GM18951 (cell line): ENCODE data around the gene ADM2.
"Not testable (repeated sequence)": the region's sequence is repeated elsewhere in the genome, so short reads cannot be mapped to it uniquely, and the experiment has no call there.

ENCODE experiments used
- POLR2A ChIP-seq: IDR thresholded peaks from 4 replicates; pipeline ENCODE4 v1.6.1; 2011; ENCODE audit warnings: mild to moderate bottlenecking; ENCODE audit not compliant: insufficient read length, insufficient read depth; ENCODE audit errors: extremely low read depth
- in situ Hi-C: fragments of 300-500 bp; cut with MboI; formaldehyde crosslinking; loops from one replicate; pipeline ENCODE4 v1.12.0; 2022; ENCODE audit warnings: low sequenced_read_pairs, mixed read lengths, inconsistent platforms; ENCODE audit not compliant: unreplicated experiment

The ADM2 gene

GRCh38 chr22:50481440-50482106, at the start of gene ADM2:
ADM2 (plus strand) TSS chr22:50481543; CDS start chr22:50481848, 305 bp downstream.
- in situ Hi-C loops: no loop called here

DNA sequence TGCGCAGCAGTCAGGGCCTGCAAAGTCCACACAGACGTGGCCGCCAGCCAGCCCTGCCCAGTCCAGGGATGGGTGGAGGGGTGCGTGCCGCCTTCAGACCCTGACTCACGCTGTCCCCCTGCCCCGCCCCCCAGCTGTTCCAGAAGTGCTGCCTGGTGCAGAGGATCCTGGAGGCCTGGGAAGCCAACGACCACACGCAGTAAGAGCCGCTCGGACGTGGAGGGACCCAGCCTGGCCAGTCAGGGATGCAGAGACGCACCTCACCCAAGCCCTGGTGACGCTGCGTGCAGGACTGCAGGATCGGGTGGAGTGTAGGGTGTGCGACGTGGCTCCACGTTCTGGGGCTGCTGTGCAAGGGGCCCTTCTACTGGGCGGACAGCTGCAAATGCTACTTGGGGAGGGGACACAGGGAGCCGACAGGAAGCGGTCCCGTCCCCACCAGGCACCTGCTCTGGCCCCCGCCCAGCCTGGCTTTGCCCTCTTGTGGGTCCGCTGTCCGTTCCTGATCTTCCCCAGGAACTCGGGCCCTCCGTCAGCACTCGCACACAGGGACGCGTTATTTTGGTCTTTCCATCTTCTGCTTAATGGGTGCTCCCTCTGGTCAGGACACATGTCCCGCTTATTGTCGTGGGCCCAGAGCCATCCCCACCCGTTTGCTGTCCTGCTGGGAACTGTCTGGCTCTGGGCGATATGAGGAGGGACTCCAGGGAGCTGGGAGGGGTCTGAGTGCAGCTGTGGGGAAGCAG, 49.0 kb upstream of the ADM2 start:
- in situ Hi-C loops: no loop called here
- TF ChIP-seq POLR2A: no peak

More at GRCh38 chr22:50481440-50482106, at the start of gene ADM2:
- TF ChIP-seq POLR2A: no peak

- in situ Hi-C loops: not testable (repeated sequence)
Measured at GRCh38 chr22:50432877-50433510, 48.3 kb upstream of the ADM2 start.

- TF ChIP-seq POLR2A: no peak
Measured at GRCh38 chr22:50434849-50435248, 46.5 kb upstream of the ADM2 start.

GRCh38 chr22:50435291-50436014, 45.9 kb upstream of the ADM2 start:
- in situ Hi-C loops: no loop called here
- no peak for TF ChIP-seq POLR2A

More at GRCh38 chr22:50434849-50435248, 46.5 kb upstream of the ADM2 start:
- in situ Hi-C loops: no loop called here

GRCh38 chr22:50436015-50436830, 45.1 kb upstream of the ADM2 start:
- no peak for TF ChIP-seq POLR2A
- in situ Hi-C loops: no loop called here

DNA sequence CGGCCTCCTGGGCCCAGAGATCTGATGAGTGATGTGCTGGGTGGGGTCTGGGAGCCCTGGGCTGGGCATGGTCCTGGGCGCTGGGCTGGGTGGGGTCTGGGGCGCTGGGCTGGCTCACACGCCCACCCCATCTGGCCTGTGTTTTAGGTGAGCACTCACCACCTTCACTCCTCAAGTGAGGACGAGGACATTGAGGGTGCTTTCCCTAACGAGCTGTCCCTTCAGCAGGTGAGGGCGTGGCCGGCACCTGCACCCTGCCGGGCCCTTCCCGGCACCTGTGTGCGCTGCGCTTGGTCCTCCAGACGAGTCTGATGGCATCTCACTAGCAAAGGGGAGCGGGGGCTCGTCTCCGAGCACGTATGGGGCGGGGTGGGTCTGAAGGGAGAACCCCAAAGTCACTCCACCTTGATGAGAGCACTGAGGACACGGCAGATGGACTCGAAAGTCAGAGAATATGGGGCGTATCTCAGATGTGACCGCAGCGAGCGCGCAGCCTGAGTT, 44.5 kb upstream of the ADM2 start:
- no peak for TF ChIP-seq POLR2A
- in situ Hi-C loops: no loop called here

DNA sequence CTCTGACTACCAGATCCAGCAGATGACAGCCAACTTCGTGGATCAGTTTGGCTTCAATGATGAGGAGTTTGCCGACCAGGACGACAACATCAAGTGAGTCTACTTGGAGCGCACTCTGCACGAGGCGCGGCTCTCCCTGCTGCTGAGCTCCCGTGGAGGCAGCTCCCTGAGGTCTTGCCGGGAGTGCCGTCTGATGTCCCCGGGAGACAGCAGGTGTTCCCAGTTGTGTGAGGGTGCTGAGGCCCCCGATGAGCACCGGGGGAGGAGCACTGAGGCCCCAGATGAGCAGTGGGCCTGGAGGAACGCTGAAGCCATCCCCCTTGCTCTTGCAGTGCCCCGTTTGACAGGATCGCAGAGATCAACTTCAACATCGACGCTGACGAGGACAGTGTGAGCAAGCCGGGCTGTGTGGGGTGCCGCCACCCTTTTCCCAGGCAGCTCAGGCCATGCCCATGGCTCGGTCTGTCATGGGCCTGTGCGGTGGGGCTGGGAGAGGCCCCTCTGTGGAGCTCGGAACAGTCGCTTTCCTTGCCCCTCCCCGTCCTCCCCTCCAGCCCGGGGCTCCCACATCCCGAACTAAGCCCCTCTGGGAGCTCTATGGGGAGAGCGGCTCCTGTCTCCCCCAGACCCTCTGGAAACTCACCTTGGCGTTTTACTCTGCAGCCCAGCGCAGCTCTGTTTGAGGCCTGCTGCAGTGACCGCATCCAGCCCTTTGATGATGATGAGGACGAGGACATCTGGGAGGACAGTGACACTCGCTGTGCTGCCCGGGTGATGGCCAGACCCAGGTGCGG, 43.6 kb upstream of the ADM2 start:
- in situ Hi-C loops: no loop called here
- TF ChIP-seq POLR2A: no peak

- no peak for TF ChIP-seq POLR2A
- in situ Hi-C loops: no loop called here
Measured at GRCh38 chr22:50438305-50439275, 42.8 kb upstream of the ADM2 start.

GRCh38 chr22:50439314-50439870, 42.0 kb upstream of the ADM2 start:
- no peak for TF ChIP-seq POLR2A
- in situ Hi-C loops: no loop called here
